Cardiac fibroblast (primary cell): ENCODE results near the gene TGM4.

Source experiments
- DNase-seq, 2 donors: peaks; one replicate each; pipeline versions ENCODE4 v3.0.0 to v3.0.0-alpha.2; 2010; ENCODE audit warnings: low read depth in 2 of 2
- H3K4me3 ChIP-seq, 2 donors: replicated peaks in 1 of 2; 1 replicate in 1 of 2; 2 replicates in 1 of 2; pipeline ENCODE4 v1.5.1; 2011; ENCODE audit warnings: low read depth in 2 of 2, low read length in 2 of 2, mild to moderate bottlenecking in 2 of 2, moderate library complexity in 1 of 2
- CTCF ChIP-seq: IDR thresholded peaks from one replicate; pipeline ENCODE4 v1.5.1; 2011; ENCODE audit warnings: low read depth, mild to moderate bottlenecking, low read length, inconsistent platforms

Gene TGM4

GRCh38 chr3:44957986-44958385 is 83.6 kb downstream of the TGM4 start:
- no peak overlapping the region for H3K4me3 ChIP-seq
- TF ChIP-seq CTCF: no peak

GRCh38 chr3:44958386-44958785 is 84.0 kb downstream of the TGM4 start:
- no peak for TF ChIP-seq CTCF
- no peak for DNase-seq
- no peak overlapping the region for H3K4me3 ChIP-seq

More at GRCh38 chr3:44957986-44958385, 83.6 kb downstream of the TGM4 start:
- DNase-seq: no peak

DNA sequence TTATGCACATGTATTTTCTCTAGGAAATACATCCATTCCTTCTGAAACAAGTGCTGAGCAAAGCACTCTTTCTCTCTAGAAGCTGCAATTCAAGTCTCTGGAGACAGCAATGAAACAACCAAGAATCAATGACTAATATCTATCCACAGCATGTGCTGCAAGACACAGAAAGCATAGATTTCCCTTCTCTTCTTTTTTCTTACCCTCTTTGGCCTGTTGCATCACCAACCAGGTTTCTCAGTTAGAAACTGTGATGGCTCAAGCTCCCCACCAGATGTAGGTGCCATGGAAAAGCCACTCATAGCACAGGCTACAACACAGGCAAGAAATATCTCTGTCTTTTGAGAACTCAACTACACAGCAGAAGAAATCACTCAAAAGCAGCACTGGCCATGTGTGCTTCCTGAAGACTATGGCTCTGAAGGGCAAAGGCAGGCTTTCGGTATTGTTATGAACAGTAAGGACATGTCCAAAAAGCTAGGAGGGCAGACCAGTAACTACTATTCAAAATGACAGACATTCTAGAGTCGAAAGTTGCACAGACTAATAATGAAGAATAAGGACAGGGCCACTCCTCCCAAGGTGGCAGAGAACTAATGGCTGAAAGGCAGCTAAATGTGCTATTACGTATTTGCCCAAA is 86.1 kb downstream of the TGM4 start:
- no peak for TF ChIP-seq CTCF
- no peak overlapping the region for H3K4me3 ChIP-seq
- peak in 1 of 2 donors; percentile 71 for DNase-seq

GRCh38 chr3:44961888-44962287 is 87.5 kb downstream of the TGM4 start:
- no peak for DNase-seq
- no peak overlapping the region for H3K4me3 ChIP-seq
- no peak for TF ChIP-seq CTCF

- DNase-seq: no peak
- TF ChIP-seq CTCF: no peak
- no peak overlapping the region for H3K4me3 ChIP-seq
These were observed 88.4 kb downstream of the TGM4 start for GRCh38 chr3:44962621-44963393.

DNA sequence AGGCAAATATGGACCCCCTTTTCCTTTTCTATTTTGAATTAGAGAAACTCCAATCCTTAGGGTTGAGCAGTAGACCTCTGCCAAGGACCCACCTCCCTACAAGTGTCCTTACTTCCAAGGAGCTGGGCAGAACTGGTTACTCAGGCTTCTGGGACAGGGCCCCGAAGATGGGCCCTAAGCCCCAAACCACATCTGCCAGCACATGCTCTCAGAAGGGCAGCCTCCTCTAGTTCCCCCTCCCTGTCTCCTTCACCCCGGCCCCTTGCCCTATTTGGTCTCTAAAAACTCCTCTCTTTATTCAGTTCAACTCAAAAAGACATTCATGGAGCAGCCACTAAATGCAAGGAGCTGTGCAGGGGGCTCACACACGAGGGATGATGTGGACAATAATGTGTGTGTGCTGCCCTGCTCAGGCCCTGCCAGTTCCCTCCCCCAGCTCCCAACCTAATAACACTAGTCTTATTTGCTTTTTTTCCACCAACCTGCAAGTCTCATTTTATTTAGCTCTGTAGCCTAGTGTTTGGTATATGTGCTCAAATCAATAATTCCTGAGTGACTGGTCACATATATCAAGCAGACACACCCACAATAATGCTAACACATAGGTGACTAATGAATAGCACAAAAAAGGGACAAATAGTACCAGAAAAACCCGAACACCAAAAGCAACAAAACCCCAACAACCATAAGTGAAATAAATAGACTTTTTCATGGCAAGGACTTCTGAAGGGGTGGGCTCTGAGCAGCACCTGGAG is 89.3 kb downstream of the TGM4 start:
- H3K4me3 ChIP-seq: no peak overlapping the region
- no peak for TF ChIP-seq CTCF
- no peak for DNase-seq
